Endodermal cell (in vitro differentiated cells): ENCODE results near the gene TPST1. TPM values are rescaled to one million over a fixed set of nuclear protein-coding genes. Genes with fewer than 3 reads are reported as not detected.

Experiments used
- DNase-seq: peaks from one replicate; pipeline ENCODE4 v3.0.0-alpha.2; 2017
- H3K27ac ChIP-seq: 2 replicates; pipeline ENCODE4 v1.5.1; 2013; ENCODE audit warnings: mild to moderate bottlenecking, low read depth, low read length, moderate library complexity
- H3K27me3 ChIP-seq: 2 replicates; pipeline ENCODE4 v1.6.1; 2013; ENCODE audit warnings: mild to moderate bottlenecking, low read length, moderate library complexity; ENCODE audit not compliant: insufficient read depth, control insufficient read depth, poor library complexity, severe bottlenecking
- H3K36me3 ChIP-seq: 2 replicates; pipeline ENCODE4 v1.7.0; 2013; ENCODE audit warnings: mild to moderate bottlenecking, low read length, moderate library complexity; ENCODE audit not compliant: control insufficient read depth, insufficient read depth
- H3K4me1 ChIP-seq: one replicate; pipeline ENCODE4 v1.7.0; 2013; ENCODE audit warnings: low read length; ENCODE audit not compliant: control insufficient read depth, insufficient read depth
- H3K4me3 ChIP-seq: 2 replicates; pipeline ENCODE4 v1.5.1; 2013; ENCODE audit warnings: mild to moderate bottlenecking, low read length, moderate library complexity
- H3K9ac ChIP-seq: 2 replicates; pipeline ENCODE4 v1.6.1; 2013; ENCODE audit warnings: mild to moderate bottlenecking, low read length, moderate library complexity; ENCODE audit not compliant: poor library complexity, severe bottlenecking; ENCODE audit errors: extremely low read depth
- H3K9me3 ChIP-seq: 2 replicates; pipeline ENCODE4 v1.6.1; 2013; ENCODE audit warnings: mild to moderate bottlenecking, low read length, moderate library complexity; ENCODE audit not compliant: control insufficient read depth
- H3K27ac Mint-ChIP-seq: 2 replicates; pipeline ENCODE4 v1.8.0; 2020; ENCODE audit warnings: mixed read lengths
- H3K27me3 Mint-ChIP-seq: 2 replicates; pipeline ENCODE4 v1.8.0; 2021; ENCODE audit warnings: mild to moderate bottlenecking, mixed read lengths; ENCODE audit not compliant: insufficient read depth
- H3K36me3 Mint-ChIP-seq: 2 replicates; pipeline ENCODE4 v1.8.0; 2020; ENCODE audit warnings: low read depth, mixed read lengths
- H3K4me1 Mint-ChIP-seq: 2 replicates; pipeline ENCODE4 v1.8.0; 2020; ENCODE audit warnings: mixed read lengths
- H3K4me3 Mint-ChIP-seq: 2 replicates; pipeline ENCODE4 v1.8.0; 2020; ENCODE audit warnings: mild to moderate bottlenecking, moderate library complexity, mixed read lengths
- H3K9me3 Mint-ChIP-seq: 2 replicates; pipeline ENCODE4 v1.8.0; 2020; ENCODE audit warnings: mild to moderate bottlenecking, mixed read lengths
- CTCF ChIP-seq: fragments of 200-600 bp; sonication (generic); conservative IDR thresholded peaks from 2 replicates; pipeline ENCODE4 v1.5.0; 2021; ENCODE audit warnings: antibody characterized with exemption, mild to moderate bottlenecking
- WGBS, 2 experiments: methylation state at CpG; one replicate each; pipeline versions ENCODE4 v1.1.5 to v1.1.7; 2013; ENCODE audit warnings: missing lambda C conversion rate in 2 of 2, mixed read lengths in 1 of 2; ENCODE audit not compliant: insufficient coverage in 1 of 2, insufficient read length in 1 of 2; 5-methylcytosine and 5-hydroxymethylcytosine counted together
- total RNA-seq, 2 donors: library from RNA; stranded (reverse); fragmentation: NEBNext Ultra II Directional in 1 of 2; extraction: Animal tissue kit (Norgen Biotek cat#: 25700) in 1 of 2; gene quantifications; 2 replicates in 1 of 2; 3 replicates in 1 of 2; pipeline ENCODE4 v1.2.1, GENCODE V29; 2021

The TPST1 gene
- total RNA-seq, 2 donors from 2014 or later, result 38.3 to 43.8 TPM

GRCh38 chr7:66339141-66339540 lies 134.0 kb downstream of the TPST1 start:
- no peak for TF ChIP-seq CTCF
- WGBS, 2 experiments, result 100% methylated on average over 1 of the region's 1 CpG; no CpG with 5 or more reads in 1 of the 2 experiments

GRCh38 chr7:66344166-66344565 lies 139.0 kb downstream of the TPST1 start:
- WGBS, 2 experiments, result 86 to 92% methylated on average over 1 of the region's 1 CpG
- TF ChIP-seq CTCF, result no peak
- peaks cover 14% of the 10 kb centered on the region for H3K36me3 Mint-ChIP-seq
- no peaks in the 10 kb centered on the region for H3K36me3 ChIP-seq
- no peaks in the 10 kb centered on the region for H3K4me1 Mint-ChIP-seq
- no peak for DNase-seq
- peaks cover 21% of the 10 kb centered on the region for H3K9me3 ChIP-seq
- H3K27me3 Mint-ChIP-seq, result no peaks in the 10 kb centered on the region
- no peak overlapping the region for H3K27ac Mint-ChIP-seq
- no peak overlapping the region for H3K9ac ChIP-seq
- no peak overlapping the region for H3K4me3 Mint-ChIP-seq
- H3K4me1 ChIP-seq, result no peaks in the 10 kb centered on the region
- no peak overlapping the region for H3K27ac ChIP-seq
- H3K27me3 ChIP-seq, result no peaks in the 10 kb centered on the region
- H3K4me3 ChIP-seq, result no peak overlapping the region
- peaks cover 22% of the 10 kb centered on the region for H3K9me3 Mint-ChIP-seq

More at GRCh38 chr7:66339141-66339540, 134.0 kb downstream of the TPST1 start:
- Histone ChIP-seq H3K36me3 (no peaks in the 10 kb centered on the region), H3K9ac (no peak overlapping the region), H3K9me3 (peaks cover 45% of the 10 kb centered on the region), H3K4me1 (no peaks in the 10 kb centered on the region), H3K4me3 (no peak overlapping the region), H3K27me3 (no peaks in the 10 kb centered on the region), H3K27ac (no peak overlapping the region)
- Mint-ChIP-seq H3K4me1 (no peaks in the 10 kb centered on the region), H3K9me3 (peaks cover 46% of the 10 kb centered on the region), H3K4me3 (no peak overlapping the region), H3K36me3 (peaks cover 34% of the 10 kb centered on the region), H3K27me3 (no peaks in the 10 kb centered on the region), H3K27ac (no peak overlapping the region)
- DNase-seq, result no peak

GRCh38 chr7:66348531-66348930 lies 143.4 kb downstream of the TPST1 start:
- Mint-ChIP-seq H3K4me1 (peaks cover 4% of the 10 kb centered on the region), H3K36me3 (peaks cover 6% of the 10 kb centered on the region), H3K27me3 (no peaks in the 10 kb centered on the region), H3K9me3 (peaks cover 2% of the 10 kb centered on the region), H3K27ac (no peak overlapping the region), H3K4me3 (no peak overlapping the region)
- H3K4me1 ChIP-seq, result no peaks in the 10 kb centered on the region
- H3K27ac ChIP-seq, result no peak overlapping the region
- no peaks in the 10 kb centered on the region for H3K27me3 ChIP-seq
- no peak for DNase-seq
- WGBS, 2 experiments, result 82 to 84% methylated on average over 3 to 4 of the region's 4 CpGs
- no peak overlapping the region for H3K9ac ChIP-seq
- H3K9me3 ChIP-seq, result no peaks in the 10 kb centered on the region
- no peak overlapping the region for H3K4me3 ChIP-seq
- TF ChIP-seq CTCF, result no peak
- H3K36me3 ChIP-seq, result no peaks in the 10 kb centered on the region
